T-cell (primary cell): Measurements from ENCODE around the gene ZDHHC23. TPM values are rescaled to one million over a fixed set of nuclear protein-coding genes. Genes with fewer than 3 reads are reported as not detected.

Experiments
- ATAC-seq, 4 experiments: fragments of 200-7000 bp in 3 of 4; fragments of 150-1000 bp in 1 of 4; cut with Tn5 transposase; replicated peaks in 1 of 4; 1 replicate in 3 of 4; 2 replicates in 1 of 4; pipeline ENCODE4 v1.10.0; 2021; ENCODE audit warnings: moderate library complexity in 3 of 4, mild to moderate bottlenecking in 2 of 4, moderate number of reproducible peaks in 1 of 4
- CTCF ChIA-PET, 2 donors: fragments of 300-600 bp; sonication (Branson Sonifier 250); formaldehyde crosslinking; loops; one replicate each; lab custom pipeline; 2022; ENCODE audit warnings: antibody characterized with exemption in 2 of 2; lab: Charles Lee
- POLR2A ChIA-PET, 2 donors: fragments of 300-600 bp; sonication (Branson Sonifier 250); formaldehyde crosslinking; loops; one replicate each; lab custom pipeline; 2022; ENCODE audit warnings: antibody characterized with exemption in 2 of 2; lab: Charles Lee
- DNase-seq, 35 experiments: peaks; one replicate each; pipeline versions ENCODE4 v3.0.0 to v3.0.0-alpha.2; 2013 to 2023
- H3K27ac ChIP-seq: one replicate; pipeline ENCODE4 v1.5.1; 2013; ENCODE audit warnings: low read length
- H3K27me3 ChIP-seq, 2 experiments: replicated peaks in 1 of 2; 1 replicate in 1 of 2; 2 replicates in 1 of 2; pipeline versions ENCODE4 v1.6.1 to v1.7.0; 2013; ENCODE audit warnings: low read length in 1 of 2, mixed read lengths in 1 of 2; ENCODE audit not compliant: control insufficient read depth in 2 of 2, insufficient read depth in 2 of 2; ENCODE audit errors: extremely low read depth in 1 of 2
- H3K36me3 ChIP-seq, 2 donors: 1 replicate in 1 of 2; 2 replicates in 1 of 2; pipeline versions ENCODE4 v1.6.1 to v1.7.0; 2013; ENCODE audit warnings: low read length in 1 of 2; ENCODE audit not compliant: control insufficient read depth in 2 of 2, insufficient read depth in 1 of 2; ENCODE audit errors: extremely low read depth in 1 of 2
- H3K4me1 ChIP-seq, 2 experiments: 1 replicate in 1 of 2; 2 replicates in 1 of 2; pipeline versions ENCODE4 v1.6.1 to v1.7.0; 2013; ENCODE audit warnings: low read length in 2 of 2, mixed read lengths in 1 of 2; ENCODE audit not compliant: insufficient read depth in 2 of 2, control insufficient read depth in 1 of 2; ENCODE audit errors: extremely low read depth in 1 of 2
- H3K4me3 ChIP-seq, 2 donors: 1 replicate in 1 of 2; 2 replicates in 1 of 2; pipeline versions ENCODE4 v1.5.1 to v1.7.0; 2013; ENCODE audit warnings: mild to moderate bottlenecking in 2 of 2, low read length in 1 of 2, moderate library complexity in 1 of 2; ENCODE audit not compliant: control insufficient read depth in 1 of 2; ENCODE audit errors: extremely low read depth in 1 of 2
- H3K9me3 ChIP-seq: 2 replicates; pipeline ENCODE4 v1.7.0; 2013
- H3K27ac Mint-ChIP-seq, 2 donors: one replicate each; pipeline ENCODE4 v1.8.0; 2020 to 2021; ENCODE audit warnings: mild to moderate bottlenecking in 2 of 2, mixed read lengths in 2 of 2
- H3K27me3 Mint-ChIP-seq, 2 donors: one replicate each; pipeline ENCODE4 v1.8.0; 2021 to 2022; ENCODE audit warnings: mixed read lengths in 2 of 2
- H3K36me3 Mint-ChIP-seq: one replicate; pipeline ENCODE4 v1.8.0; 2021; ENCODE audit warnings: mixed read lengths
- H3K4me1 Mint-ChIP-seq, 3 donors: one replicate each; pipeline ENCODE4 v1.8.0; 2020 to 2022; ENCODE audit warnings: mixed read lengths in 3 of 3, mild to moderate bottlenecking in 1 of 3
- H3K4me3 Mint-ChIP-seq, 3 donors: one replicate each; pipeline ENCODE4 v1.8.0; 2020 to 2022; ENCODE audit warnings: mild to moderate bottlenecking in 3 of 3, mixed read lengths in 3 of 3, moderate library complexity in 3 of 3
- H3K9me3 Mint-ChIP-seq, 3 donors: one replicate each; pipeline ENCODE4 v1.8.0; 2020 to 2022; ENCODE audit warnings: mixed read lengths in 3 of 3
- WGBS: methylation state at CpG from one replicate; pipeline ENCODE4 v1.1.5; 2013; ENCODE audit warnings: missing lambda C conversion rate; ENCODE audit not compliant: insufficient coverage; 5-methylcytosine and 5-hydroxymethylcytosine counted together
- total RNA-seq, 35 experiments: library from RNA in 6 of 35; stranded (reverse) in 6 of 35; fragments of 120-200 nt in 1 of 35; gene quantifications; one replicate each; pipeline versions ENCODE4 v1.2.1 to v1.2.4 and lab custom pipeline; 2013 to 2026

ZDHHC23 gene
- total RNA-seq, 5 donors from 2014 or later (not counting 1 experiment from before 2014, with no cell fraction given) = 4.4 to 7.2 (median 5.4) TPM

GRCh38 chr3:113981803-113982202 is 34.0 kb downstream of the ZDHHC23 start:
- ChIA-PET CTCF (interaction anchor here in 1 of 2 donors (0.5 kb wide), 1 partner anchor 40 kb away, joined by 3 read pairs; no protein-coding TSS in a partner anchor), POLR2A (no interaction called here)
- Mint-ChIP-seq H3K27me3 (no peaks in the 10 kb centered on the region), H3K9me3 (no peaks in the 10 kb centered on the region), H3K4me3 (no peak overlapping the region), H3K4me1 (peaks cover 0 to 15% (median 6%) of the 10 kb centered on the region in 3 donors), H3K27ac (no peak overlapping the region), H3K36me3 (peaks cover 83% of the 10 kb centered on the region)
- peaks cover 0 to 26% of the 10 kb centered on the region in 2 donors for H3K36me3 ChIP-seq
- no peak overlapping the region for H3K27ac ChIP-seq
- no peak overlapping the region for H3K4me3 ChIP-seq
- no peaks in the 10 kb centered on the region for H3K27me3 ChIP-seq
- H3K4me1 ChIP-seq = peaks cover 0 to 3% of the 10 kb centered on the region in 2 experiments
- H3K9me3 ChIP-seq = no peaks in the 10 kb centered on the region
- ATAC-seq (no peak), DNase-seq (no peak)

GRCh38 chr3:113983544-113983943 is 35.7 kb downstream of the ZDHHC23 start:
- no CpG with 5 or more reads among the region's 3 CpGs for WGBS
- DNase-seq = no peak
- Histone ChIP-seq H3K4me1 (peaks cover 0 to 3% of the 10 kb centered on the region in 2 experiments), H3K27me3 (no peaks in the 10 kb centered on the region), H3K36me3 (peaks cover 5 to 22% of the 10 kb centered on the region in 2 donors), H3K4me3 (no peak overlapping the region), H3K27ac (no peak overlapping the region), H3K9me3 (no peaks in the 10 kb centered on the region)
- Mint-ChIP-seq H3K36me3 (peaks cover 73% of the 10 kb centered on the region), H3K27me3 (no peaks in the 10 kb centered on the region), H3K27ac (no peak overlapping the region), H3K4me3 (no peak overlapping the region), H3K9me3 (no peaks in the 10 kb centered on the region), H3K4me1 (peaks cover 0 to 15% (median 6%) of the 10 kb centered on the region in 3 donors)
- CTCF ChIA-PET = no interaction called here
- POLR2A ChIA-PET = no interaction called here
- ATAC-seq = no peak

GRCh38 chr3:113985541-113985940 is 37.7 kb downstream of the ZDHHC23 start:
- Mint-ChIP-seq H3K9me3 (no peaks in the 10 kb centered on the region), H3K27me3 (no peaks in the 10 kb centered on the region), H3K27ac (peak overlapping the region in 1 of 2 donors; percentile 50), H3K4me3 (no peak overlapping the region), H3K4me1 (peaks cover 0 to 15% (median 6%) of the 10 kb centered on the region in 3 donors), H3K36me3 (peaks cover 63% of the 10 kb centered on the region)
- H3K9me3 ChIP-seq = no peaks in the 10 kb centered on the region
- H3K36me3 ChIP-seq = peaks cover 5 to 7% of the 10 kb centered on the region in 2 donors
- ChIA-PET CTCF (no interaction called here), POLR2A (no interaction called here)
- DNase-seq = peak in 4 of 35 experiments; percentile 0 to 16 (median 3)
- H3K4me1 ChIP-seq = peaks cover 0 to 3% of the 10 kb centered on the region in 2 experiments
- no peak overlapping the region for H3K4me3 ChIP-seq
- H3K27ac ChIP-seq = no peak overlapping the region
- peak in 1 of 4 experiments; percentile 48 for ATAC-seq
- no peaks in the 10 kb centered on the region for H3K27me3 ChIP-seq
- 33% methylated on average over 3 of the region's 4 CpGs for WGBS

DNA sequence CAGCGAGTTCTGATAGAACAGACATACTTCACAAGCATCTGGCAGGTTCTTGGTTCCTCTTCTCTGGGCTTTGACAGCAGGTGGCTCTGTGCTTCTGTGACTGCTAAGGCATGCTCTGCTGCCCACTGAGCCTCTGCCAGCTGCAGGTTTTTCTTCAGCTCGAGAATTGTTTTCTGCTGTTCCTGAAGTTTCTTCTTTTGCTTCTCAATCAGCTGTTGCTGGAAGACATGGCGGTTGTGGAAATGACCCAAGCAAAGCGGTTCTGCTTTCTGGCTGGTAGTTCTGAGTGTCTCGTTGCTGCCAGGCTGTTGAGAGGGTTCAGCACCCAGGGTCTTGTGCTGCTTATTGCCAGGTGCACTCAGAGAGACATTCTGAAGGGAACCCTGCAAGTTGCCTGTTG is 57.7 kb downstream of the ZDHHC23 start:
- Histone ChIP-seq H3K4me1 (no peaks in the 10 kb centered on the region), H3K4me3 (no peak overlapping the region), H3K27me3 (no peaks in the 10 kb centered on the region), H3K9me3 (no peaks in the 10 kb centered on the region), H3K36me3 (peaks cover 0 to 11% of the 10 kb centered on the region in 2 donors), H3K27ac (no peak overlapping the region)
- 97% methylated on average over 3 of the region's 5 CpGs for WGBS
- no peak overlapping the region for H3K4me3 Mint-ChIP-seq
- no peaks in the 10 kb centered on the region for H3K27me3 Mint-ChIP-seq
- CTCF ChIA-PET = no interaction called here
- POLR2A ChIA-PET = no interaction called here
- peak in 1 of 35 experiments; percentile 25 for DNase-seq
- no peaks in the 10 kb centered on the region for H3K9me3 Mint-ChIP-seq
- ATAC-seq = no peak
- H3K4me1 Mint-ChIP-seq = peaks cover 0 to 3% (median 0%) of the 10 kb centered on the region in 3 donors
- no peak overlapping the region for H3K27ac Mint-ChIP-seq
- H3K36me3 Mint-ChIP-seq = peaks cover 41% of the 10 kb centered on the region

DNA sequence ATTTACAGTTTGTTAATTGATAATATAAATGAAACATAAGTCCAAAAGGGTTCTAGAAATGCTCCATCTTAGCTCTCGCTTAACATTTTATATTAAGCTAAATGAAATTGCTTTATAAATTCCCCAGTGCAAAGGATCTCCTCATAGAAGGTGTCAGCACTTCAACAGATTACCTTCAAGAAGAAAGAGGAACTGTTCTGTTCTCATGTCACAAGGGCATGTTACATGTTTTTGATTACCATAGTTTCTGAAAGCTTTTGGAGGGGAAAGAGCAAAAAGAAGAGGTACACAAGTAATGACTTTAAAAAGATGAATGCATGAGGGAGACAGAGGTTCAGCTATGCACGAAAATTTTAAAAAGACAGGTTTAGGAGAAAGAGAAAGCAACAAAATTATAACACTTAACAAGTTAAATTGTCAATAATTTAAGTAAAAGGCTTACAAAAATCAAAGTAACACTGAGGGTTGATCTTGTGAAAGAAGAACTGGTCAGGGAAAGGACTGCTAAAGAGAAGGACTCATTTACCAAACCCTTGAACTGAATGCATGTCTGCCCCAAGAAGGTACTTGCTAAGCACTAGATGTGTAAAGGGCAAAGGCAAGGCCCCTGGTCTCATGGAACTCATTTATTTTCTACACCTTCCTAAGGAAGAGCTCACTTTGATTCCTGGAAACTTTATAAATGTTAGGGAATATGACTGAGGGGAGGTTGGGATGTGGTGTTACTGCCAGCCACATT is 63.4 kb downstream of the ZDHHC23 start:
- Mint-ChIP-seq H3K9me3 (no peaks in the 10 kb centered on the region), H3K27ac (peak overlapping the region in 1 of 2 donors; percentile 28), H3K36me3 (peaks cover 13% of the 10 kb centered on the region), H3K4me3 (no peak overlapping the region), H3K4me1 (no peaks in the 10 kb centered on the region), H3K27me3 (no peaks in the 10 kb centered on the region)
- ATAC-seq (no peak), DNase-seq (no peak)
- CTCF ChIA-PET = interaction anchor here in 1 of 2 donors (0.6 kb wide), 1 partner anchor 454 kb away, joined by 4 read pairs; no protein-coding TSS in a partner anchor
- no peaks in the 10 kb centered on the region for H3K4me1 ChIP-seq
- no peaks in the 10 kb centered on the region for H3K27me3 ChIP-seq
- no peaks in the 10 kb centered on the region for H3K9me3 ChIP-seq
- H3K27ac ChIP-seq = no peak overlapping the region
- peaks cover 0 to 2% of the 10 kb centered on the region in 2 donors for H3K36me3 ChIP-seq
- POLR2A ChIA-PET = no interaction called here
- WGBS = no CpG with 5 or more reads among the region's 2 CpGs
- H3K4me3 ChIP-seq = no peak overlapping the region
